IPS-NIHi7 (cell line): ENCODE results near the gene WNT5B.
"Not testable (repeated sequence)": the region's sequence is repeated elsewhere in the genome, so short reads cannot be mapped to it uniquely, and the experiment has no call there.

ENCODE experiments used
- DNase-seq: peaks from one replicate; pipeline ENCODE4 v3.0.0; 2012; ENCODE audit warnings: mixed read lengths; ENCODE audit errors: extremely low spot score

WNT5B gene

GRCh38 chr12:1598757-1599156 lies 30.3 kb upstream of the WNT5B start:
- DNase-seq: no peak

GRCh38 chr12:1602706-1603105 lies 26.3 kb upstream of the WNT5B start:
- DNase-seq: not testable (repeated sequence)

GRCh38 chr12:1603269-1603993 lies 25.6 kb upstream of the WNT5B start:
- DNase-seq: no peak

- no peak for DNase-seq
Observed at GRCh38 chr12:1604464-1604863, 24.6 kb upstream of the WNT5B start.

GRCh38 chr12:1605129-1606020 lies 23.7 kb upstream of the WNT5B start:
- DNase-seq: peak; percentile 59

GRCh38 chr12:1606021-1606622 lies 22.9 kb upstream of the WNT5B start:
- peak; percentile 69 for DNase-seq

GRCh38 chr12:1607940-1608712 lies 20.9 kb upstream of the WNT5B start:
- DNase-seq: no peak

- DNase-seq: no peak
Observed at GRCh38 chr12:1608713-1609119, 20.3 kb upstream of the WNT5B start.

- DNase-seq: no peak
Observed at GRCh38 chr12:1610072-1610643, 18.9 kb upstream of the WNT5B start.

- no peak for DNase-seq
Observed at GRCh38 chr12:1611803-1612572, 17.0 kb upstream of the WNT5B start.

GRCh38 chr12:1613860-1614259 lies 15.2 kb upstream of the WNT5B start:
- DNase-seq: no peak

- DNase-seq: no peak
Observed at GRCh38 chr12:1614360-1614759, 14.7 kb upstream of the WNT5B start.

GRCh38 chr12:1616233-1617066 lies 12.6 kb upstream of the WNT5B start:
- DNase-seq: no peak

GRCh38 chr12:1618489-1618888 lies 10.5 kb upstream of the WNT5B start:
- no peak for DNase-seq

GRCh38 chr12:1619159-1619558 lies 9.9 kb upstream of the WNT5B start:
- no peak for DNase-seq

GRCh38 chr12:1619587-1619986 lies 9.4 kb upstream of the WNT5B start:
- no peak for DNase-seq

GRCh38 chr12:1620092-1620491 lies 8.9 kb upstream of the WNT5B start:
- DNase-seq: no peak

- DNase-seq: no peak
Observed at GRCh38 chr12:1622406-1622805, 6.6 kb upstream of the WNT5B start.

GRCh38 chr12:1629338-1630132 lies 504 bp downstream of the WNT5B start:
- DNase-seq: peak; percentile 52
